ENCODE results near the gene IL17RE.
"Not testable (repeated sequence)": the region's sequence is repeated elsewhere in the genome, so short reads cannot be mapped to it uniquely, and the experiment has no call there.

The IL17RE gene

GRCh38 chr3:9890249-9891071 is 12.2 kb upstream of the IL17RE start, which contains the start of gene JAGN1:
TSS of gene JAGN1 (plus strand) at chr3:9890610. CDS start at chr3:9890723, 113 bp downstream.
- peak; percentile 71 for DNase-seq (ENCODE audit: extremely low read depth, low read depth)
- TF ChIP-seq CTCF (IDR thresholded peaks at IDR 0.05; ENCODE audit: low read depth, low read length, missing control alignments) = no peak
- H3K4me3 ChIP-seq (replicated peaks; ENCODE audit: low read depth, low read length) = peak within 1 kb of the TSS; percentile 97

- H3K4me3 ChIP-seq (replicated peaks; ENCODE audit: low read depth, low read length) = peak overlapping the region; percentile 97
- DNase-seq (ENCODE audit: extremely low read depth, low read depth) = no peak
- TF ChIP-seq CTCF (IDR thresholded peaks at IDR 0.05; ENCODE audit: low read depth, low read length, missing control alignments) = no peak
These were observed 11.5 kb upstream of the IL17RE start for GRCh38 chr3:9891072-9891622.

- H3K4me3 ChIP-seq (replicated peaks; ENCODE audit: low read depth, low read length) = no peak overlapping the region
- TF ChIP-seq CTCF (IDR thresholded peaks at IDR 0.05; ENCODE audit: low read depth, low read length, missing control alignments) = no peak
- DNase-seq (ENCODE audit: extremely low read depth, low read depth) = no peak
These were observed 8.9 kb upstream of the IL17RE start for GRCh38 chr3:9893739-9894138.

GRCh38 chr3:9895715-9896114 is 6.9 kb upstream of the IL17RE start:
- not testable (repeated sequence) for DNase-seq (ENCODE audit: extremely low read depth, low read depth); H3K4me3 ChIP-seq (replicated peaks; ENCODE audit: low read depth, low read length)

GRCh38 chr3:9896755-9897407 is 5.8 kb upstream of the IL17RE start:
- DNase-seq (ENCODE audit: extremely low read depth, low read depth) = not testable (repeated sequence)

GRCh38 chr3:9897408-9898372 is 5.0 kb upstream of the IL17RE start:
- TF ChIP-seq CTCF (IDR thresholded peaks at IDR 0.05; ENCODE audit: low read depth, low read length, missing control alignments) = no peak
- DNase-seq (ENCODE audit: extremely low read depth, low read depth) = no peak
- no peak overlapping the region for H3K4me3 ChIP-seq (replicated peaks; ENCODE audit: low read depth, low read length)

More at GRCh38 chr3:9896755-9897407, 5.8 kb upstream of the IL17RE start:
- H3K4me3 ChIP-seq (replicated peaks; ENCODE audit: low read depth, low read length) = not testable (repeated sequence)

GRCh38 chr3:9898467-9899241 is 4.0 kb upstream of the IL17RE start:
- no peak for DNase-seq (ENCODE audit: extremely low read depth, low read depth)
- H3K4me3 ChIP-seq (replicated peaks; ENCODE audit: low read depth, low read length) = no peak overlapping the region
- no peak for TF ChIP-seq CTCF (IDR thresholded peaks at IDR 0.05; ENCODE audit: low read depth, low read length, missing control alignments)
